ENCODE results near the gene PAPOLG. TPM values are rescaled to one million over a fixed set of nuclear protein-coding genes. Genes with fewer than 3 reads are reported as not detected.
"Not testable (repeated sequence)": the region's sequence is repeated elsewhere in the genome, so short reads cannot be mapped to it uniquely, and the experiment has no call there.

PAPOLG gene
- total RNA-seq, 2 experiments from 2014 or later = 20.7 to 22.1 TPM

GRCh38 chr2:60793169-60793568 is 37.1 kb downstream of the PAPOLG start:
- CTCF ChIA-PET = interaction anchor here (1.7 kb wide), 1 partner anchor 206 kb away, joined by 6 read pairs; no protein-coding TSS in a partner anchor
- Mint-ChIP-seq H3K36me3 (ENCODE audit: low read depth) (peaks cover 51% of the 10 kb centered on the region), H3K4me1 (peaks cover 17% of the 10 kb centered on the region), H3K9me3 (no peaks in the 10 kb centered on the region), H3K27ac (no peak overlapping the region), H3K4me3 (no peak overlapping the region), H3K27me3 (no peaks in the 10 kb centered on the region)
- no peak for DNase-seq
- POLR2A ChIA-PET = no interaction called here

GRCh38 chr2:60794271-60794863 is 38.3 kb downstream of the PAPOLG start:
- ChIA-PET POLR2A (no interaction called here), CTCF (interaction anchor here (1.7 kb wide), 1 partner anchor 205 kb away, joined by 6 read pairs; no protein-coding TSS in a partner anchor)
- Mint-ChIP-seq H3K27me3 (no peaks in the 10 kb centered on the region), H3K27ac (no peak overlapping the region), H3K4me3 (no peak overlapping the region), H3K9me3 (no peaks in the 10 kb centered on the region), H3K36me3 (ENCODE audit: low read depth) (peaks cover 50% of the 10 kb centered on the region), H3K4me1 (peaks cover 17% of the 10 kb centered on the region)
- DNase-seq = no peak

GRCh38 chr2:60796573-60797509 is 40.8 kb downstream of the PAPOLG start:
- CTCF ChIA-PET = interaction anchor here (0.7 to 1.0 kb wide), 2 partner anchors 17 to 1548 kb away, joined by 3 read pairs; no protein-coding TSS in a partner anchor
- POLR2A ChIA-PET = no interaction called here

GRCh38 chr2:60804473-60804872 is 48.4 kb downstream of the PAPOLG start:
- ChIA-PET POLR2A (no interaction called here), CTCF (interaction anchor here (1.2 kb wide), 1 partner anchor 201 kb away, joined by 5 read pairs; no protein-coding TSS in a partner anchor)
- Mint-ChIP-seq H3K9me3 (no peaks in the 10 kb centered on the region), H3K4me3 (no peak overlapping the region), H3K27me3 (no peaks in the 10 kb centered on the region), H3K36me3 (ENCODE audit: low read depth) (peaks cover 10% of the 10 kb centered on the region), H3K27ac (no peak overlapping the region), H3K4me1 (peaks cover 31% of the 10 kb centered on the region)
- DNase-seq = no peak

More at GRCh38 chr2:60796573-60797509, 40.8 kb downstream of the PAPOLG start:
- Mint-ChIP-seq H3K4me1 (peaks cover 17% of the 10 kb centered on the region), H3K36me3 (ENCODE audit: low read depth) (peaks cover 41% of the 10 kb centered on the region), H3K27me3 (no peaks in the 10 kb centered on the region), H3K4me3 (no peak overlapping the region), H3K9me3 (no peaks in the 10 kb centered on the region), H3K27ac (peak overlapping the region; percentile 62)
- no peak for DNase-seq

GRCh38 chr2:60806595-60806987 is 50.5 kb downstream of the PAPOLG start:
- Mint-ChIP-seq H3K9me3 (no peaks in the 10 kb centered on the region), H3K4me3 (no peak overlapping the region), H3K27ac (peak overlapping the region; percentile 74), H3K4me1 (peaks cover 33% of the 10 kb centered on the region), H3K27me3 (no peaks in the 10 kb centered on the region), H3K36me3 (ENCODE audit: low read depth) (peaks cover 5% of the 10 kb centered on the region)
- CTCF ChIA-PET = interaction anchor here (1.2 kb wide), 1 partner anchor 9 kb away, joined by 3 read pairs; no protein-coding TSS in a partner anchor
- POLR2A ChIA-PET = no interaction called here
- no peak for DNase-seq

- CTCF ChIA-PET = interaction anchor here (0.6 to 2.2 kb wide), 5 partner anchors 11 to 287 kb away, joined by 3 to 7 read pairs (median 3); no protein-coding TSS in a partner anchor
- POLR2A ChIA-PET = no interaction called here
These were observed 51.1 kb downstream of the PAPOLG start for GRCh38 chr2:60806988-60807681.

GRCh38 chr2:60808330-60808801 is 52.3 kb downstream of the PAPOLG start:
- DNase-seq = no peak
- ChIA-PET CTCF (interaction anchor here (0.8 to 2.2 kb wide), 5 partner anchors 10 to 53 kb away, joined by 3 to 7 read pairs (median 3); no protein-coding TSS in a partner anchor), POLR2A (interaction anchor here (0.6 kb wide), 1 partner anchor 259 kb away, joined by 3 read pairs; no protein-coding TSS in a partner anchor)
- Mint-ChIP-seq H3K36me3 (ENCODE audit: low read depth) (no peaks in the 10 kb centered on the region), H3K4me1 (peaks cover 33% of the 10 kb centered on the region), H3K27ac (no peak overlapping the region), H3K4me3 (no peak overlapping the region), H3K9me3 (no peaks in the 10 kb centered on the region), H3K27me3 (no peaks in the 10 kb centered on the region)

More at GRCh38 chr2:60806988-60807681, 51.1 kb downstream of the PAPOLG start:
- H3K27ac Mint-ChIP-seq = peak overlapping the region; percentile 74
- H3K4me3 Mint-ChIP-seq = no peak overlapping the region
- H3K4me1 Mint-ChIP-seq = peaks cover 33% of the 10 kb centered on the region
- peaks cover 5% of the 10 kb centered on the region for H3K36me3 Mint-ChIP-seq (ENCODE audit: low read depth)
- H3K27me3 Mint-ChIP-seq = no peaks in the 10 kb centered on the region
- H3K9me3 Mint-ChIP-seq = no peaks in the 10 kb centered on the region
- peak; percentile 19 for DNase-seq

- Mint-ChIP-seq H3K36me3 (ENCODE audit: low read depth) (no peaks in the 10 kb centered on the region), H3K27me3 (no peaks in the 10 kb centered on the region)
- POLR2A ChIA-PET = no interaction called here
These were observed 55.7 kb downstream of the PAPOLG start for GRCh38 chr2:60811491-60812375.

GRCh38 chr2:60817191-60817590 is 61.1 kb downstream of the PAPOLG start:
- H3K36me3 Mint-ChIP-seq (ENCODE audit: low read depth); H3K4me3 Mint-ChIP-seq; DNase-seq; H3K27ac Mint-ChIP-seq; H3K9me3 Mint-ChIP-seq; H3K27me3 Mint-ChIP-seq; POLR2A ChIA-PET: not testable (repeated sequence)
- peaks cover 50% of the 10 kb centered on the region for H3K4me1 Mint-ChIP-seq
- CTCF ChIA-PET = interaction anchor here (1.0 to 1.5 kb wide), 3 partner anchors 9 to 359 kb away, joined by 3 to 7 read pairs (median 4); no protein-coding TSS in a partner anchor

More at GRCh38 chr2:60811491-60812375, 55.7 kb downstream of the PAPOLG start:
- CTCF ChIA-PET = interaction anchor here (0.7 to 1.4 kb wide), 2 partner anchors 10 to 22 kb away, joined by 3 read pairs; no protein-coding TSS in a partner anchor
- Mint-ChIP-seq H3K4me3 (no peak overlapping the region), H3K4me1 (peaks cover 23% of the 10 kb centered on the region), H3K27ac (no peak overlapping the region), H3K9me3 (no peaks in the 10 kb centered on the region)
- no peak for DNase-seq

- H3K36me3 Mint-ChIP-seq (ENCODE audit: low read depth) = peaks cover 2% of the 10 kb centered on the region
- peaks cover 50% of the 10 kb centered on the region for H3K4me1 Mint-ChIP-seq
- peak overlapping the region; percentile 93 for H3K27ac Mint-ChIP-seq
- no peak for DNase-seq
- H3K9me3 Mint-ChIP-seq = peaks cover 5% of the 10 kb centered on the region
- no peak overlapping the region for H3K4me3 Mint-ChIP-seq
- CTCF ChIA-PET = interaction anchor here (1.0 to 1.5 kb wide), 4 partner anchors 8 to 360 kb away, joined by 3 to 7 read pairs (median 4); no protein-coding TSS in a partner anchor
- H3K27me3 Mint-ChIP-seq = no peaks in the 10 kb centered on the region
- POLR2A ChIA-PET = no interaction called here
These were observed 62.2 kb downstream of the PAPOLG start for GRCh38 chr2:60818272-60818671.

GRCh38 chr2:60819155-60819862 is 63.2 kb downstream of the PAPOLG start:
- peak overlapping the region; percentile 6 for H3K4me3 Mint-ChIP-seq
- peak; percentile 92 for DNase-seq
- H3K9me3 Mint-ChIP-seq = peaks cover 5% of the 10 kb centered on the region
- peaks cover 2% of the 10 kb centered on the region for H3K36me3 Mint-ChIP-seq (ENCODE audit: low read depth)
- POLR2A ChIA-PET = no interaction called here
- H3K27ac Mint-ChIP-seq = peak overlapping the region; percentile 93
- H3K27me3 Mint-ChIP-seq = no peaks in the 10 kb centered on the region
- CTCF ChIA-PET = interaction anchor here (0.5 to 1.5 kb wide), 6 partner anchors 9 to 52 kb away, joined by 3 to 4 read pairs (median 4); no protein-coding TSS in a partner anchor
- peaks cover 50% of the 10 kb centered on the region for H3K4me1 Mint-ChIP-seq

Data from activated CD4-positive, alpha-beta T cell treated with anti-CD3 and anti-CD28 coated beads, Interleukin-2, amount 10 ng/mL, durations not matched to agents 7 days and 5 days (primary cell).